VCaP (cell line): ENCODE data around the gene CYP21A2.

Source experiments
- H3K27ac ChIP-seq: fragments of 450-650 bp; 2 replicates; pipeline ENCODE4 v1.5.1; 2017
- CTCF ChIP-seq: fragments of 450-650 bp; conservative IDR thresholded peaks from 2 replicates; pipeline ENCODE4 v1.5.1; 2017; ENCODE audit warnings: mild to moderate bottlenecking, moderate library complexity

The CYP21A2 gene

GRCh38 chr6:32085759-32086459 lies 47.7 kb downstream of the CYP21A2 start:
- H3K27ac ChIP-seq = no peak overlapping the region

GRCh38 chr6:32086661-32087573 lies 48.7 kb downstream of the CYP21A2 start:
- TF ChIP-seq CTCF = no peak
- H3K27ac ChIP-seq = no peak overlapping the region

More at GRCh38 chr6:32085759-32086459, 47.7 kb downstream of the CYP21A2 start:
- no peak for TF ChIP-seq CTCF

- peak; percentile 71 for TF ChIP-seq CTCF
- no peak overlapping the region for H3K27ac ChIP-seq
These were observed 49.6 kb downstream of the CYP21A2 start for GRCh38 chr6:32087574-32088486.

- no peak for TF ChIP-seq CTCF
- H3K27ac ChIP-seq = no peak overlapping the region
These were observed 50.4 kb downstream of the CYP21A2 start for GRCh38 chr6:32088487-32089049.

- no peak overlapping the region for H3K27ac ChIP-seq
- TF ChIP-seq CTCF = no peak
These were observed 51.0 kb downstream of the CYP21A2 start for GRCh38 chr6:32089082-32089828.
